Bronchial epithelial cell (primary cell): ENCODE results near the gene PM20D1. TPM values are rescaled to one million over a fixed set of nuclear protein-coding genes. Genes with fewer than 3 reads are reported as not detected.
"Not testable (repeated sequence)": the region's sequence is repeated elsewhere in the genome, so short reads cannot be mapped to it uniquely, and the experiment has no call there.

Experiments used
- DNase-seq: peaks from one replicate; pipeline ENCODE4 v3.0.0-alpha.2; 2010; ENCODE audit warnings: low read depth
- FAIRE-seq: peaks from 2 replicates; lab custom pipeline; 2011; peaks lifted over from hg19 to GRCh38; lab: Jason Lieb, UNC
- H3K27me3 ChIP-seq: 2 replicates; pipeline ENCODE4 v1.5.1; 2011; ENCODE audit warnings: low read length; ENCODE audit not compliant: control insufficient read depth, insufficient read depth
- H3K36me3 ChIP-seq: 2 replicates; pipeline ENCODE4 v1.5.1; 2011; ENCODE audit warnings: low read length; ENCODE audit not compliant: control insufficient read depth, insufficient read depth
- H3K4me3 ChIP-seq: 2 replicates; pipeline ENCODE4 v1.5.1; 2011; ENCODE audit warnings: mild to moderate bottlenecking, low read depth, low read length, control low read depth
- CTCF ChIP-seq: IDR thresholded peaks from 2 replicates; pipeline ENCODE4 v1.5.1; 2011; ENCODE audit warnings: mild to moderate bottlenecking, moderate library complexity, low read length, control low read depth, inconsistent platforms; ENCODE audit not compliant: insufficient read depth, severe bottlenecking
- total RNA-seq: library from RNA; depleted of rRNA; stranded (reverse); fragments of >200 nt; gene quantifications from 2 replicates; pipeline ENCODE4 v1.2.1, GENCODE V29; 2014

Gene PM20D1
- total RNA-seq, 1 donor from 2014 or later: not detected

- no peak for TF ChIP-seq CTCF
- H3K36me3 ChIP-seq: no peaks in the 10 kb centered on the region
- no peak for FAIRE-seq
- peaks cover 2% of the 10 kb centered on the region for H3K27me3 ChIP-seq
- DNase-seq: no peak
- H3K4me3 ChIP-seq: no peak overlapping the region
Measured at GRCh38 chr1:205832326-205832751, 17.6 kb downstream of the PM20D1 start.

GRCh38 chr1:205827623-205828022, 22.3 kb downstream of the PM20D1 start:
- Histone ChIP-seq H3K4me3 (no peak overlapping the region), H3K27me3 (peaks cover 7% of the 10 kb centered on the region), H3K36me3 (no peaks in the 10 kb centered on the region)
- peak; percentile 5 for TF ChIP-seq CTCF
- FAIRE-seq: no peak
- DNase-seq: no peak

GRCh38 chr1:205826995-205827394, 22.9 kb downstream of the PM20D1 start:
- H3K4me3 ChIP-seq: no peak overlapping the region
- no peak for DNase-seq
- TF ChIP-seq CTCF: no peak

GRCh38 chr1:205826016-205826806, 23.7 kb downstream of the PM20D1 start:
- FAIRE-seq (no peak), DNase-seq (no peak)
- peaks cover 7% of the 10 kb centered on the region for H3K27me3 ChIP-seq
- TF ChIP-seq CTCF: no peak
- no peaks in the 10 kb centered on the region for H3K36me3 ChIP-seq
- no peak overlapping the region for H3K4me3 ChIP-seq

More at GRCh38 chr1:205826995-205827394, 22.9 kb downstream of the PM20D1 start:
- H3K36me3 ChIP-seq: no peaks in the 10 kb centered on the region
- FAIRE-seq: no peak
- peaks cover 7% of the 10 kb centered on the region for H3K27me3 ChIP-seq

GRCh38 chr1:205824180-205824579, 25.8 kb downstream of the PM20D1 start:
- no peak for TF ChIP-seq CTCF
- H3K27me3 ChIP-seq: peaks cover 7% of the 10 kb centered on the region
- no peak overlapping the region for H3K4me3 ChIP-seq
- no peak for FAIRE-seq
- no peak for DNase-seq
- no peaks in the 10 kb centered on the region for H3K36me3 ChIP-seq

- FAIRE-seq, H3K27me3 ChIP-seq, H3K36me3 ChIP-seq, DNase-seq, H3K4me3 ChIP-seq: not testable (repeated sequence)
Measured at GRCh38 chr1:205823260-205823659, 26.7 kb downstream of the PM20D1 start.
